K562 (cell line): Measurements from ENCODE around the gene UNC5B. TPM values are rescaled to one million over a fixed set of nuclear protein-coding genes. Genes with fewer than 3 reads are reported as not detected.
A peak's percentile ranks its signal among the peaks of the same experiment; 100 is the strongest.

Source experiments
- BCL6 ChIP-seq: fragments of 250-450 bp; sonication (Bioruptor Pico); IDR thresholded peaks from 2 replicates; pipeline ENCODE4 v1.4.0; 2020
- BRD4 ChIP-seq: fragments of 200-600 bp; sonication (generic); IDR thresholded peaks from 2 replicates; pipeline ENCODE4 v1.6.1; 2017; ENCODE audit warnings: inconsistent platforms
- CBFA2T3 ChIP-seq: fragments of 450-650 bp; IDR thresholded peaks from 2 replicates; pipeline ENCODE4 v1.6.1; 2017
- CBX8 ChIP-seq: fragments of 200-600 bp; sonication (generic); IDR thresholded peaks from 2 replicates; pipeline ENCODE4 v1.6.1; 2012; ENCODE audit warnings: borderline replicate concordance, mixed run types, low read depth, mild to moderate bottlenecking, moderate library complexity, mixed read lengths, low read length, control low read depth, inconsistent platforms; ENCODE audit not compliant: poor library complexity, severe bottlenecking; ENCODE audit errors: extremely low read depth
- DNMT1 ChIP-seq: fragments of 450-650 bp; IDR thresholded peaks from 2 replicates; pipeline ENCODE4 v1.6.1; 2016; ENCODE audit warnings: antibody characterized with exemption, mild to moderate bottlenecking
- EP300 ChIP-seq: IDR thresholded peaks from 2 replicates; pipeline ENCODE4 v1.6.1; 2012; ENCODE audit warnings: low read length, improper control_type of control experiment
- MEF2A ChIP-seq: IDR thresholded peaks from 2 replicates; pipeline ENCODE4 v1.6.1; 2011; ENCODE audit warnings: low read depth, mild to moderate bottlenecking, low read length, moderate library complexity; ENCODE audit not compliant: control insufficient read depth
- MEIS2 ChIP-seq: fragments of 450-650 bp; IDR thresholded peaks from 2 replicates; pipeline ENCODE4 v1.6.1; 2014; ENCODE audit warnings: mild to moderate bottlenecking; ENCODE audit not compliant: partially characterized antibody
- MITF ChIP-seq: IDR thresholded peaks from 2 replicates; pipeline ENCODE4 v1.6.1; 2014; ENCODE audit warnings: antibody characterized with exemption
- RCOR1 ChIP-seq, 2 experiments: IDR thresholded peaks; 2 replicates each; pipeline ENCODE4 v1.6.1; 2012; ENCODE audit warnings: low read depth in 2 of 2, low read length in 2 of 2, borderline replicate concordance in 1 of 2, improper control_type of control experiment in 1 of 2
- SIRT6 ChIP-seq: IDR thresholded peaks from one replicate; pipeline ENCODE4 v1.6.1; 2012; ENCODE audit warnings: low read depth, mild to moderate bottlenecking, control low read depth, inconsistent platforms, low read length, moderate library complexity
- SMC3 ChIP-seq: conservative IDR thresholded peaks from 2 replicates; pipeline ENCODE4 v1.6.1; 2011; ENCODE audit warnings: low read depth, low read length, improper control_type of control experiment; ENCODE audit not compliant: insufficient read depth
- TBP ChIP-seq: optimal IDR thresholded peaks from 2 replicates; pipeline ENCODE3; 2011; ENCODE audit warnings: low read depth, low read length, improper control_type of control experiment
- TEAD4 ChIP-seq, 2 experiments: sonication (generic) in 1 of 2; formaldehyde crosslinking in 1 of 2; IDR thresholded peaks; 2 replicates each; pipeline versions ENCODE4 v1.6.1 to v1.8.0; 2012 to 2022; ENCODE audit warnings: borderline replicate concordance in 1 of 2, inconsistent platforms in 1 of 2, low read length in 1 of 2, mild to moderate bottlenecking in 1 of 2, missing genetic modification reagents in 1 of 2
- TOE1 ChIP-seq, 2 experiments: fragments of 450-650 bp in 1 of 2; sonication (generic) in 1 of 2; formaldehyde crosslinking in 1 of 2; IDR thresholded peaks; 2 replicates each; pipeline versions ENCODE4 v1.7.1 to v1.8.0; 2016 to 2022; ENCODE audit warnings: borderline replicate concordance in 2 of 2, mild to moderate bottlenecking in 2 of 2, antibody characterized with exemption in 1 of 2, inconsistent platforms in 1 of 2, low read depth in 1 of 2, missing genetic modification reagents in 1 of 2, moderate library complexity in 1 of 2
- ZNF263 ChIP-seq: sonication (generic); formaldehyde crosslinking; IDR thresholded peaks from 2 replicates; pipeline ENCODE4 v1.8.0; 2022; ENCODE audit warnings: mild to moderate bottlenecking, missing genetic modification reagents, borderline replicate concordance
- ZNF3 ChIP-seq: fragments of 250-450 bp; sonication (Bioruptor Pico); IDR thresholded peaks from 2 replicates; pipeline ENCODE4 v1.5.0; 2021; ENCODE audit warnings: mild to moderate bottlenecking, moderate library complexity
- polyA plus RNA-seq, 8 experiments: library from polyadenylated mRNA; depleted of rRNA in 4 of 8; stranded (reverse) in 5 of 8; unstranded in 3 of 8; fragments of >200 nt; fragmentation: Nextera tagmentation in 2 of 8; fragmentation: Illumina TruSeq in 1 of 8; extraction: Ambion mirVana in 2 of 8; extraction: Trizol in 1 of 8; gene quantifications; 2 replicates each; pipeline versions ENCODE4 v1.2.1 to v1.2.3, GENCODE V29; 2011 to 2014; ENCODE audit warnings: inconsistent platforms in 1 of 8, missing spikeins in 1 of 8
- total RNA-seq, 7 experiments: library from RNA; depleted of rRNA in 6 of 7; stranded (reverse); fragments of >200 nt in 6 of 7; fragmentation: Illumina TruSeq in 2 of 7; extraction: Trizol in 2 of 7; gene quantifications; 2 replicates each; pipeline versions ENCODE4 v1.2.1 to v1.2.3, GENCODE V29; 2011 to 2021; ENCODE audit warnings: low replicate concordance in 1 of 7
- TF ChIP-seq, protein P1 (sequence below): fragments of 250-450 bp; sonication (Bioruptor Pico); IDR thresholded peaks from 2 replicates; pipeline ENCODE4 v1.4.0; 2020; ENCODE audit warnings: mild to moderate bottlenecking, moderate library complexity
- TF ChIP-seq, protein P2 (sequence below): fragments of 200-800 bp; sonication (Bioruptor generic); IDR thresholded peaks from 2 replicates; pipeline ENCODE4 v1.6.1; 2017; ENCODE audit warnings: missing genetic modification characterization, missing compliant biosample characterization

The UNC5B gene
- total and polyA plus RNA-seq, 9 of the 15 experiments (the other 6 are each of a cell fraction or from before 2014, with no cell fraction given): 0.10 to 8.4 (median 2.1) TPM

DNA sequence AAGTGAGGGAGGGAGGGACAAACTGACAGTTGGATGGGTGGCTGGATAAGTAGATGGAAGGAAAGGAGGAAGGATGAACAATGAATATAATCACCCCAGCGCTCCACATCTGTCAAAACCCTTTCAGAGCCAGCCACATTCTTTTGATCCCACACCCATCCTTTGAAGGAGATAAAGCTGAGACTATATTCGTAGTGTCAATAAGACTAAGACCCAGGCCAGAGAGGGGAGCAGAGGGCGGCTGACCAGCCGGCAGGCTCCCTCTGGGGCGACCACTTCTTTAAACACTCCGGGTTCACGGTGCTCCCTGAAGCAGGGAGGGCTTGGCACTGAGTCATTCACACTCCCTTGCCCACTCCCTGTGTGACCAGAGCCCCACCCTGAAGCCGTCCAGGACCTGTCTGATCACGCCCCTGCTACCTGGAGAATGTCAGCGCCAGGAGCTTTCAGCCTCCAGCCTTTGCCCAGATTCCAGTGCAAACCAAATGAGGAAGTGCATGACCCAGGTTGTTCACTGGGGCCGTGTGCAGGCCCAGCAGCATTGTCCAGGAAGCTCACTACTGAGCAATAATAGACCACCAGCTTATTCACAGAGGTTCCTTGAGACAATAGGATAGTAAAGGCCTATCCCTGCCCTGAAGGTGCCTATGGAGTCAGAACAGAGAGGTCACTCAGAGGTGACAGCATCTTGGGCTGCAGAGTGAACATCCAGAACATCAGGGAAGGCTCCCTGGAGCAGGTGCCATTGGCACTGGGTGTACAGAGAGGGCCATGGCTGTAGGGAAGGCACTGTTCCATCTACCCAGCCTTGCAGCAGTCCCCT lies 34.4 kb downstream of the UNC5B start (continued):
- TF ChIP-seq, protein P1, sequence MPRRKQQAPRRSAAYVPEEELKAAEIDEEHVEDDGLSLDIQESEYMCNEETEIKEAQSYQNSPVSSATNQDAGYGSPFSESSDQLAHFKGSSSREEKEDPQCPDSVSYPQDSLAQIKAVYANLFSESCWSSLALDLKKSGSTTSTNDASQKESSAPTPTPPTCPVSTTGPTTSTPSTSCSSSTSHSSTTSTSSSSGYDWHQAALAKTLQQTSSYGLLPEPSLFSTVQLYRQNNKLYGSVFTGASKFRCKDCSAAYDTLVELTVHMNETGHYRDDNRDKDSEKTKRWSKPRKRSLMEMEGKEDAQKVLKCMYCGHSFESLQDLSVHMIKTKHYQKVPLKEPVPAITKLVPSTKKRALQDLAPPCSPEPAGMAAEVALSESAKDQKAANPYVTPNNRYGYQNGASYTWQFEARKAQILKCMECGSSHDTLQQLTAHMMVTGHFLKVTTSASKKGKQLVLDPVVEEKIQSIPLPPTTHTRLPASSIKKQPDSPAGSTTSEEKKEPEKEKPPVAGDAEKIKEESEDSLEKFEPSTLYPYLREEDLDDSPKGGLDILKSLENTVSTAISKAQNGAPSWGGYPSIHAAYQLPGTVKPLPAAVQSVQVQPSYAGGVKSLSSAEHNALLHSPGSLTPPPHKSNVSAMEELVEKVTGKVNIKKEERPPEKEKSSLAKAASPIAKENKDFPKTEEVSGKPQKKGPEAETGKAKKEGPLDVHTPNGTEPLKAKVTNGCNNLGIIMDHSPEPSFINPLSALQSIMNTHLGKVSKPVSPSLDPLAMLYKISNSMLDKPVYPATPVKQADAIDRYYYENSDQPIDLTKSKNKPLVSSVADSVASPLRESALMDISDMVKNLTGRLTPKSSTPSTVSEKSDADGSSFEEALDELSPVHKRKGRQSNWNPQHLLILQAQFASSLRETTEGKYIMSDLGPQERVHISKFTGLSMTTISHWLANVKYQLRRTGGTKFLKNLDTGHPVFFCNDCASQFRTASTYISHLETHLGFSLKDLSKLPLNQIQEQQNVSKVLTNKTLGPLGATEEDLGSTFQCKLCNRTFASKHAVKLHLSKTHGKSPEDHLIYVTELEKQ (CRISPR knock-in tag): no peak
- TF ChIP-seq MITF (no peak), BRD4 (no peak), CBX8 (no peak), EP300 (peak; percentile 48; the same call in 1 of the 2 replicates), SMC3 (no peak), TEAD4 (IDR thresholded peaks at IDR 0.05; ENCODE audit: low read length) (peak; percentile 43; the same call in 1 of the 2 replicates), TEAD4 (CRISPR knock-in tag; IDR thresholded peaks at IDR 0.05; ENCODE audit: borderline replicate concordance) (no peak), TOE1 (IDR thresholded peaks at IDR 0.05; ENCODE audit: borderline replicate concordance) (no peak), TOE1 (CRISPR knock-in tag; IDR thresholded peaks at IDR 0.05; ENCODE audit: borderline replicate concordance, low read depth) (no peak), TBP (no peak), MEF2A (no peak), SIRT6 (no peak), ZNF263 (peak; percentile 72), MEIS2 (peak; percentile 40), RCOR1 (IDR thresholded peaks at IDR 0.05; ENCODE audit: borderline replicate concordance in 1 of 2, low read depth in 2 of 2, low read length in 2 of 2) (peak in 1 of 2 experiments; percentile 64; a peak in 1 of 4 replicates), DNMT1 (no peak), CBFA2T3 (peak; percentile 50), BCL6 (CRISPR knock-in tag) (no peak), ZNF3 (CRISPR knock-in tag) (no peak)
- TF ChIP-seq, protein P2, sequence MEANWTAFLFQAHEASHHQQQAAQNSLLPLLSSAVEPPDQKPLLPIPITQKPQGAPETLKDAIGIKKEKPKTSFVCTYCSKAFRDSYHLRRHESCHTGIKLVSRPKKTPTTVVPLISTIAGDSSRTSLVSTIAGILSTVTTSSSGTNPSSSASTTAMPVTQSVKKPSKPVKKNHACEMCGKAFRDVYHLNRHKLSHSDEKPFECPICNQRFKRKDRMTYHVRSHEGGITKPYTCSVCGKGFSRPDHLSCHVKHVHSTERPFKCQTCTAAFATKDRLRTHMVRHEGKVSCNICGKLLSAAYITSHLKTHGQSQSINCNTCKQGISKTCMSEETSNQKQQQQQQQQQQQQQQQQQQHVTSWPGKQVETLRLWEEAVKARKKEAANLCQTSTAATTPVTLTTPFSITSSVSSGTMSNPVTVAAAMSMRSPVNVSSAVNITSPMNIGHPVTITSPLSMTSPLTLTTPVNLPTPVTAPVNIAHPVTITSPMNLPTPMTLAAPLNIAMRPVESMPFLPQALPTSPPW (CRISPR knock-in tag): no peak; the same call in 1 of the 2 replicates
